Astrocyte (in vitro differentiated cells and primary cell): ENCODE data around the gene DGKB.

Source experiments
- EZH2 ChIP-seq: IDR thresholded peaks from 2 replicates; pipeline ENCODE4 v1.6.1; 2012; ENCODE audit warnings: mild to moderate bottlenecking, low read length, inconsistent platforms; ENCODE audit not compliant: insufficient read depth
- TF ChIP-seq, protein P1 (sequence below): IDR thresholded peaks from 2 replicates; pipeline ENCODE4 v1.5.1; 2011; ENCODE audit warnings: low read depth, mild to moderate bottlenecking, inconsistent platforms, low read length, moderate library complexity; ENCODE audit not compliant: insufficient read depth

DNA sequence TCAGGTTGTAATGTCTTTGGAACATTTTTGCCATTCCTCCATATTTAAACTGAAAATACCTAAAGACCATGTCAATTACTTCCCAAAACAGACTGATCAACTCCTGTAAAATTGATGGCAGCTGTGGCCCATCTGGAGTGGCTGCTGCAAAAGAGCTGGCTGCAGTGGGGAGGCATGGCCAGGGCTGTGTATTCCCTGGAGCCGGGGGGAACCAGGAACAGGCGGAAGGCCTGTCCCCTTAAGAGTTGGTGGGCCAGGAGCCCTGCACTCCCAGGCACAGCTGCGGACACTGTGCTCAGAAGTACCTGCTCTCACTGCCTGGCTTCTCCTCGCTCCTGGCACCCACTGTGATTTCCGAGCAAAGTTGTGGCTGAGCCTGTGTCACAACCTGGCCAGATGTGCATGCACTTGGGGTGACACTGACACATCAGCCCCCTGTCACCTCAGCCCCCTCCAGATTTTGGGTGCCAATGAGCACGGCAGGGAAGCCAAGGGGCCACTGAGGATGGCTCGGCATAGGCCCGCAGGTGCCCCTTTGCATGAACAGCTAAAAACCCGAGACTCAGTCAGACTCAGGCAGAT lies 116.1 kb downstream of the DGKB start:
- TF ChIP-seq, protein P1, sequence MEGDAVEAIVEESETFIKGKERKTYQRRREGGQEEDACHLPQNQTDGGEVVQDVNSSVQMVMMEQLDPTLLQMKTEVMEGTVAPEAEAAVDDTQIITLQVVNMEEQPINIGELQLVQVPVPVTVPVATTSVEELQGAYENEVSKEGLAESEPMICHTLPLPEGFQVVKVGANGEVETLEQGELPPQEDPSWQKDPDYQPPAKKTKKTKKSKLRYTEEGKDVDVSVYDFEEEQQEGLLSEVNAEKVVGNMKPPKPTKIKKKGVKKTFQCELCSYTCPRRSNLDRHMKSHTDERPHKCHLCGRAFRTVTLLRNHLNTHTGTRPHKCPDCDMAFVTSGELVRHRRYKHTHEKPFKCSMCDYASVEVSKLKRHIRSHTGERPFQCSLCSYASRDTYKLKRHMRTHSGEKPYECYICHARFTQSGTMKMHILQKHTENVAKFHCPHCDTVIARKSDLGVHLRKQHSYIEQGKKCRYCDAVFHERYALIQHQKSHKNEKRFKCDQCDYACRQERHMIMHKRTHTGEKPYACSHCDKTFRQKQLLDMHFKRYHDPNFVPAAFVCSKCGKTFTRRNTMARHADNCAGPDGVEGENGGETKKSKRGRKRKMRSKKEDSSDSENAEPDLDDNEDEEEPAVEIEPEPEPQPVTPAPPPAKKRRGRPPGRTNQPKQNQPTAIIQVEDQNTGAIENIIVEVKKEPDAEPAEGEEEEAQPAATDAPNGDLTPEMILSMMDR = no peak
- no peak for TF ChIP-seq EZH2
